LNCaP clone FGC (cell line): ENCODE measurements around the gene CD27.

Experiments
- DNase-seq: peaks from one replicate; pipeline ENCODE4 v3.0.0-alpha.2; 2011; ENCODE audit warnings: low read depth
- H3K4me3 ChIP-seq: 2 replicates; pipeline ENCODE4 v1.5.1; 2011; ENCODE audit warnings: mild to moderate bottlenecking, low read depth, low read length, control low read depth
- CTCF ChIP-seq: IDR thresholded peaks from 2 replicates; pipeline ENCODE4 v1.5.1; 2012; ENCODE audit warnings: mild to moderate bottlenecking; ENCODE audit not compliant: control insufficient read depth, insufficient read depth; ENCODE audit errors: extremely low read depth

CD27 gene

GRCh38 chr12:6416596-6416995 lies 28.2 kb upstream of the CD27 start:
- no peak for DNase-seq
- H3K4me3 ChIP-seq, result no peak overlapping the region
- TF ChIP-seq CTCF, result no peak

GRCh38 chr12:6418796-6419195 lies 26.0 kb upstream of the CD27 start:
- no peak overlapping the region for H3K4me3 ChIP-seq
- no peak for DNase-seq
- TF ChIP-seq CTCF, result no peak

GRCh38 chr12:6420364-6420763 lies 24.4 kb upstream of the CD27 start:
- no peak for TF ChIP-seq CTCF
- DNase-seq, result no peak
- no peak overlapping the region for H3K4me3 ChIP-seq

- TF ChIP-seq CTCF, result peak; percentile 92
- peak; percentile 83 for DNase-seq
- no peak overlapping the region for H3K4me3 ChIP-seq
These were observed 21.3 kb upstream of the CD27 start for GRCh38 chr12:6423267-6424007.

GRCh38 chr12:6424008-6424347 lies 20.8 kb upstream of the CD27 start:
- TF ChIP-seq CTCF, result no peak
- no peak overlapping the region for H3K4me3 ChIP-seq
- DNase-seq, result no peak

- no peak for TF ChIP-seq CTCF
- DNase-seq, result no peak
- no peak overlapping the region for H3K4me3 ChIP-seq
These were observed 19.9 kb upstream of the CD27 start for GRCh38 chr12:6424866-6425265.
